ENCODE data around the gene TXNDC8.

DNA sequence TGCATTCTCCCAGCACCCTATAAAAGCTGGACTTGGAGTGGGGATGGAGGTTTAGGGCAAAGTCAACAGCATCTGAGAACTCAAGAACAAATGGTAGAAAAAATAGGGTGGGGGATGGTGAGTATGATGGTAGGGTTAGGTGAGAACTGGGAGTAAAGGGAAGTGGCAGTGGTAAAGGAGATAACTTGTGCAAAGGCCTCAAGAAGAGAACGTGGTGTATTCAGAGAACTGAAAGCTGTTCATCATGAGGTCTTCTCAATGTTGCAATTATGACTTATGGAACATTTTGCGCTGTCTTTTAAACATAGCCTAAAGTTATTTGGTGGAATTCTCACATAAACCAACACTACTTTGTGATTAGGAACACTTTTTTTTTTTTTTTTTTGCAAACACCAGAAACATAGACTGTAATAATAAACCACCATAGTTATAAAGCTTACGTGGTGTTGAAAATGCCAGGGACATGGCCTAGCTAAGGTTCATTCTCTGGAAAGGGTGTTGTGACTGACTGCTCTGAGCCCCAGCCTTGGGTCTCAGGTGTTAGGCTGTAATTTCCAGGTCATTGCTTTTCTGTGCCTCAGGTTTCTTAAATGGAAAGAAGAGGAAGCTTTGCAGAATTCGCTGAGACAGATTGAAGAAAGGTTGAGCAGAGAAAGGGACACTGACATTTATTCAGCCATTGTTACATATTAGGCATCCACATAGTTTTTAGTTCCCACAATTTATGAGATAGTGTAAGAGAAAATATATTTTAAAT, 19.2 kb upstream of the TXNDC8 start:
- TF ChIP-seq, protein P1, sequence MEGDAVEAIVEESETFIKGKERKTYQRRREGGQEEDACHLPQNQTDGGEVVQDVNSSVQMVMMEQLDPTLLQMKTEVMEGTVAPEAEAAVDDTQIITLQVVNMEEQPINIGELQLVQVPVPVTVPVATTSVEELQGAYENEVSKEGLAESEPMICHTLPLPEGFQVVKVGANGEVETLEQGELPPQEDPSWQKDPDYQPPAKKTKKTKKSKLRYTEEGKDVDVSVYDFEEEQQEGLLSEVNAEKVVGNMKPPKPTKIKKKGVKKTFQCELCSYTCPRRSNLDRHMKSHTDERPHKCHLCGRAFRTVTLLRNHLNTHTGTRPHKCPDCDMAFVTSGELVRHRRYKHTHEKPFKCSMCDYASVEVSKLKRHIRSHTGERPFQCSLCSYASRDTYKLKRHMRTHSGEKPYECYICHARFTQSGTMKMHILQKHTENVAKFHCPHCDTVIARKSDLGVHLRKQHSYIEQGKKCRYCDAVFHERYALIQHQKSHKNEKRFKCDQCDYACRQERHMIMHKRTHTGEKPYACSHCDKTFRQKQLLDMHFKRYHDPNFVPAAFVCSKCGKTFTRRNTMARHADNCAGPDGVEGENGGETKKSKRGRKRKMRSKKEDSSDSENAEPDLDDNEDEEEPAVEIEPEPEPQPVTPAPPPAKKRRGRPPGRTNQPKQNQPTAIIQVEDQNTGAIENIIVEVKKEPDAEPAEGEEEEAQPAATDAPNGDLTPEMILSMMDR (IDR thresholded peaks at IDR 0.05; ENCODE audit: insufficient read depth, low read depth, low read length): no peak
- no peak for TF ChIP-seq EZH2 (IDR thresholded peaks at IDR 0.05; ENCODE audit: insufficient read depth, low read length)
